HepG2 (cell line): Measurements from ENCODE around the gene IPCEF1. TPM values are rescaled to one million over a fixed set of nuclear protein-coding genes. Genes with fewer than 3 reads are reported as not detected.

Experiments
- ATAC-seq: fragments of 200-7000 bp; cut with Tn5 transposase; 3 replicates; pipeline ENCODE4 v1.9.1; 2020; ENCODE audit warnings: mild to moderate bottlenecking, moderate library complexity
- BruUV-seq: library from RNA; stranded (reverse); fragments of 400-500 nt; replicated peaks from 2 replicates; lab custom pipeline; 2021; lab: Mats Ljungman, UMichigan
- CTCF ChIA-PET: fragments of 300-600 bp; formaldehyde crosslinking; extraction: SDS; loops from one replicate; lab custom pipeline; 2021; ENCODE audit warnings: low total read pairs, inconsistent platforms, low intra/inter-chr PET ratio; lab: Yijun Ruan, JAX
- POLR2A ChIA-PET: fragments of 350-600 bp; sonication (Branson Sonifier 250); formaldehyde crosslinking; loops from one replicate; lab custom pipeline; 2020; ENCODE audit warnings: antibody characterized with exemption, inconsistent platforms; lab: Yijun Ruan, JAX
- DNase-seq: peaks from one replicate; pipeline ENCODE4 v3.0.0-alpha.2; 2015; ENCODE audit warnings: low spot score
- FAIRE-seq: peaks from 3 replicates; lab custom pipeline; 2011; peaks lifted over from hg19 to GRCh38; lab: Jason Lieb, UNC
- H2AFZ ChIP-seq: one replicate; pipeline ENCODE4 v1.6.1; 2011; ENCODE audit warnings: low read length, inconsistent platforms
- H3K27ac ChIP-seq: fragments of 300-600 bp; 3 replicates; pipeline ENCODE4 v1.8.0; 2011; ENCODE audit warnings: mixed run types, mild to moderate bottlenecking, mixed read lengths, low read length, inconsistent platforms; ENCODE audit not compliant: insufficient read depth; ENCODE audit errors: extremely low read length
- H3K27me3 ChIP-seq, 2 experiments: fragments of 200-600 bp in 1 of 2; 2 replicates in 1 of 2; 3 replicates in 1 of 2; pipeline versions ENCODE4 v1.6.0 to v1.8.0; 2011; ENCODE audit warnings: low read length in 2 of 2, mild to moderate bottlenecking in 2 of 2, moderate library complexity in 2 of 2, inconsistent platforms in 1 of 2; ENCODE audit not compliant: insufficient read depth in 2 of 2, control insufficient read depth in 1 of 2
- H3K36me3 ChIP-seq, 2 experiments: fragments of 200-600 bp in 1 of 2; replicated peaks in 1 of 2; 2 replicates in 1 of 2; 3 replicates in 1 of 2; pipeline versions ENCODE4 v1.5.1 to v1.8.0; 2011; ENCODE audit warnings: low read length in 2 of 2, inconsistent platforms in 1 of 2; ENCODE audit not compliant: insufficient read depth in 2 of 2, control insufficient read depth in 1 of 2
- H3K4me1 ChIP-seq: 2 replicates; pipeline ENCODE4 v1.5.1; 2012; ENCODE audit warnings: low read length, inconsistent platforms; ENCODE audit not compliant: insufficient read depth
- H3K4me2 ChIP-seq: 2 replicates; pipeline ENCODE4 v1.6.0; 2011; ENCODE audit warnings: low read depth, low read length, inconsistent platforms
- H3K4me3 ChIP-seq, 3 experiments: fragments of 200-600 bp in 1 of 3; sonication (generic), shearing (Covaris generic) in 1 of 3; replicated peaks in 1 of 3; 2 replicates each; pipeline ENCODE4 v1.5.1; 2011 to 2016; ENCODE audit warnings: low read length in 3 of 3, inconsistent platforms in 2 of 3, low read depth in 2 of 3, mild to moderate bottlenecking in 2 of 3, control low read depth in 1 of 3, mixed read lengths in 1 of 3; ENCODE audit not compliant: insufficient read depth in 1 of 3
- H3K79me2 ChIP-seq: one replicate; pipeline ENCODE4 v1.6.1; 2011; ENCODE audit warnings: low read length, inconsistent platforms; ENCODE audit not compliant: insufficient read depth
- H3K9ac ChIP-seq: 2 replicates; pipeline ENCODE4 v1.6.0; 2011; ENCODE audit warnings: mild to moderate bottlenecking, low read depth, low read length, inconsistent platforms; ENCODE audit not compliant: insufficient read depth
- H3K9me3 ChIP-seq: 2 replicates; pipeline ENCODE4 v1.5.1; 2012; ENCODE audit warnings: mild to moderate bottlenecking, low read length
- H4K20me1 ChIP-seq: 2 replicates; pipeline ENCODE4 v1.6.0; 2011; ENCODE audit warnings: inconsistent platforms, mild to moderate bottlenecking, low read length, moderate library complexity; ENCODE audit not compliant: insufficient read depth
- ARHGAP35 ChIP-seq: sonication (generic); formaldehyde crosslinking; IDR thresholded peaks from 2 replicates; pipeline ENCODE4 v1.9.0; 2022; ENCODE audit warnings: mild to moderate bottlenecking, inconsistent platforms, moderate library complexity, missing genetic modification reagents, borderline replicate concordance
- ARID3A ChIP-seq: IDR thresholded peaks from 2 replicates; pipeline ENCODE4 v1.6.1; 2012; ENCODE audit warnings: low read depth, low read length, improper control_type of control experiment
- FOXC1 ChIP-seq: sonication (generic); formaldehyde crosslinking; IDR thresholded peaks from 2 replicates; pipeline ENCODE4 v1.8.0; 2022; ENCODE audit warnings: mild to moderate bottlenecking, missing genetic modification reagents, borderline replicate concordance
- HDAC6 ChIP-seq: fragments of 200-600 bp; sonication (generic); IDR thresholded peaks from 2 replicates; pipeline ENCODE4 v1.7.0; 2017; ENCODE audit warnings: mild to moderate bottlenecking, antibody characterized with exemption, low read length, low read depth
- ISL2 ChIP-seq: sonication (generic); formaldehyde crosslinking; IDR thresholded peaks from 2 replicates; pipeline ENCODE4 v1.5.0; 2020; ENCODE audit warnings: missing genetic modification reagents
- MAFK ChIP-seq, 2 experiments: IDR thresholded peaks in 1 of 2; conservative IDR thresholded peaks in 1 of 2; 2 replicates each; pipeline ENCODE4 v1.6.1; 2011; ENCODE audit warnings: improper control_type of control experiment in 2 of 2, low read length in 2 of 2
- MEIS1 ChIP-seq: sonication (generic); formaldehyde crosslinking; IDR thresholded peaks from 2 replicates; pipeline ENCODE4 v1.9.0; 2021; ENCODE audit warnings: mild to moderate bottlenecking, missing genetic modification reagents, moderate library complexity, borderline replicate concordance
- MLXIP ChIP-seq: sonication (generic); formaldehyde crosslinking; IDR thresholded peaks from 2 replicates; pipeline ENCODE4 v1.9.0; 2021; ENCODE audit warnings: missing genetic modification reagents, borderline replicate concordance
- NCOA5 ChIP-seq: sonication (generic); formaldehyde crosslinking; IDR thresholded peaks from 2 replicates; pipeline ENCODE4 v1.4.0; 2020; ENCODE audit warnings: missing genetic modification reagents
- NR3C1 ChIP-seq: sonication (generic); formaldehyde crosslinking; IDR thresholded peaks from 2 replicates; pipeline ENCODE4 v1.4.0; 2020; ENCODE audit warnings: missing genetic modification reagents
- SPEN ChIP-seq: sonication (generic); formaldehyde crosslinking; IDR thresholded peaks from 2 replicates; pipeline ENCODE4 v1.5.1; 2020; ENCODE audit warnings: low read depth, mild to moderate bottlenecking, missing genetic modification reagents
- TARDBP ChIP-seq: sonication (generic); formaldehyde crosslinking; IDR thresholded peaks from 2 replicates; pipeline ENCODE4 v1.8.0; 2022; ENCODE audit warnings: mild to moderate bottlenecking, missing genetic modification reagents
- TCF7L2 ChIP-seq: IDR thresholded peaks from 2 replicates; pipeline ENCODE4 v1.6.1; 2011; ENCODE audit warnings: mild to moderate bottlenecking, low read depth, low read length, moderate library complexity
- ZNF24 ChIP-seq: fragments of 450-650 bp; IDR thresholded peaks from 2 replicates; pipeline ENCODE4 v1.6.1; 2017; ENCODE audit warnings: antibody characterized with exemption, mild to moderate bottlenecking
- ZNF337 ChIP-seq: sonication (generic); formaldehyde crosslinking; IDR thresholded peaks from 2 replicates; pipeline ENCODE4 v1.5.1; 2020; ENCODE audit warnings: missing genetic modification reagents, low read depth, mild to moderate bottlenecking, borderline replicate concordance
- ZNF34 ChIP-seq: sonication (generic); formaldehyde crosslinking; IDR thresholded peaks from 2 replicates; pipeline ENCODE4 v1.4.0; 2020; ENCODE audit warnings: mild to moderate bottlenecking, missing genetic modification reagents, borderline replicate concordance
- ZNF607 ChIP-seq: sonication (generic); formaldehyde crosslinking; IDR thresholded peaks from 2 replicates; pipeline ENCODE4 v1.5.1; 2020; ENCODE audit warnings: missing genetic modification reagents, mild to moderate bottlenecking, borderline replicate concordance
- ZNF788 ChIP-seq: sonication (generic); formaldehyde crosslinking; IDR thresholded peaks from 2 replicates; pipeline ENCODE4 v1.5.0; 2020; ENCODE audit warnings: mild to moderate bottlenecking, missing genetic modification reagents, borderline replicate concordance
- ZZZ3 ChIP-seq: sonication (generic); formaldehyde crosslinking; IDR thresholded peaks from 2 replicates; pipeline ENCODE4 v1.4.0; 2020; ENCODE audit warnings: missing genetic modification reagents, mild to moderate bottlenecking, borderline replicate concordance
- WGBS: methylation state at CpG from one replicate; pipeline ENCODE4 v1.1.6; 2017; ENCODE audit warnings: low lambda C conversion rate; 5-methylcytosine and 5-hydroxymethylcytosine counted together
- in situ Hi-C: cut with HindIII; loops from 2 replicates; pipeline ENCODE4 v1.10.0; 2017; ENCODE audit warnings: low pct_unique_long_range_greater_than_20kb; ENCODE audit not compliant: extremely low pct_ligation_motif_present
- intact Hi-C: fragments of 100-400 bp; cut with micrococcal nuclease; formaldehyde crosslinking; loops from one replicate; pipeline ENCODE4 v1.10.0; 2022; ENCODE audit not compliant: unreplicated experiment
- polyA plus RNA-seq, 8 experiments: library from polyadenylated mRNA; depleted of rRNA in 3 of 8; stranded (reverse) in 7 of 8; unstranded in 1 of 8; fragments of >200 nt; fragmentation: Illumina TruSeq in 4 of 8; extraction: Trizol in 4 of 8; gene quantifications; 2 replicates each; pipeline versions ENCODE4 v1.2.1 to v1.2.3, GENCODE V29; 2011 to 2016; ENCODE audit warnings: low read depth in 4 of 8, missing spikeins in 1 of 8, mixed read lengths in 1 of 8; ENCODE audit not compliant: insufficient read depth in 1 of 8
- total RNA-seq, 5 experiments: library from RNA; depleted of rRNA; stranded (reverse); fragments of >200 nt; fragmentation: Illumina TruSeq; extraction: Trizol; gene quantifications; 2 replicates each; pipeline ENCODE4 v1.2.3, GENCODE V29; 2016; ENCODE audit warnings: low read depth in 1 of 5

IPCEF1 gene
- total and polyA plus RNA-seq, 2 of the 13 experiments (the other 11 are each of a cell fraction or from before 2014, with no cell fraction given), result 0.03 TPM; not detected in 1

- CTCF ChIA-PET, result no interaction called here
These were observed 245.6 kb downstream of the IPCEF1 start for GRCh38 chr6:154111025-154111424.

More at GRCh38 chr6:154111025-154111424, 245.6 kb downstream of the IPCEF1 start:
- TF ChIP-seq ISL2 (CRISPR knock-in tag), result no peak
- TF ChIP-seq MLXIP (CRISPR knock-in tag), result no peak
- TF ChIP-seq TARDBP (CRISPR knock-in tag), result no peak
- no peak for TF ChIP-seq NR3C1
- TF ChIP-seq NCOA5 (CRISPR knock-in tag), result no peak
- no peak for TF ChIP-seq FOXC1 (CRISPR knock-in tag)
- no peak for TF ChIP-seq SPEN (CRISPR knock-in tag)
- no peak for TF ChIP-seq ZNF788 (CRISPR knock-in tag)
- TF ChIP-seq TCF7L2, result no peak
- TF ChIP-seq ZNF34 (CRISPR knock-in tag), result no peak
- TF ChIP-seq ZNF607, result no peak
- TF ChIP-seq ZNF24, result no peak
- TF ChIP-seq MAFK (conservative IDR thresholded peaks at IDR 0.05 in 1 of 2, IDR thresholded peaks at IDR 0.05 in 1 of 2; ENCODE audit: low read length in 2 of 2), result no peak
- no peak for TF ChIP-seq ZZZ3 (CRISPR knock-in tag)
- no peak for TF ChIP-seq ZNF337 (CRISPR knock-in tag)
- no peak for TF ChIP-seq ARHGAP35
- no peak for TF ChIP-seq ARID3A
- no peak for TF ChIP-seq HDAC6
- TF ChIP-seq MEIS1 (CRISPR knock-in tag), result no peak
- no peak overlapping the region for H3K4me3 ChIP-seq
- no peak for FAIRE-seq
- H4K20me1 ChIP-seq, result no peaks in the 10 kb centered on the region
- no peak for DNase-seq
- POLR2A ChIA-PET, result no interaction called here
- no peaks in the 10 kb centered on the region for H3K79me2 ChIP-seq
- no TSS peak for BruUV-seq
- no peaks in the 10 kb centered on the region for H3K9me3 ChIP-seq
- WGBS, result 3% methylated on average over 1 of the region's 1 CpG
- no peaks in the 10 kb centered on the region for H3K4me1 ChIP-seq
- no peak overlapping the region for H3K9ac ChIP-seq
- H2AFZ ChIP-seq, result no peak overlapping the region
- no peaks in the 10 kb centered on the region for H3K36me3 ChIP-seq
- in situ Hi-C loops (no loop called here), intact Hi-C loops (no loop called here)
- no peak for ATAC-seq
- no peak overlapping the region for H3K27ac ChIP-seq
- H3K4me2 ChIP-seq, result no peak overlapping the region
- peaks cover 0 to 10% of the 10 kb centered on the region in 2 experiments; a peak in 1 of 5 replicates for H3K27me3 ChIP-seq
